ENCODE data around the gene NEGR1.
"Not testable (repeated sequence)": the region's sequence is repeated elsewhere in the genome, so short reads cannot be mapped to it uniquely, and the experiment has no call there.

The NEGR1 gene

DNA sequence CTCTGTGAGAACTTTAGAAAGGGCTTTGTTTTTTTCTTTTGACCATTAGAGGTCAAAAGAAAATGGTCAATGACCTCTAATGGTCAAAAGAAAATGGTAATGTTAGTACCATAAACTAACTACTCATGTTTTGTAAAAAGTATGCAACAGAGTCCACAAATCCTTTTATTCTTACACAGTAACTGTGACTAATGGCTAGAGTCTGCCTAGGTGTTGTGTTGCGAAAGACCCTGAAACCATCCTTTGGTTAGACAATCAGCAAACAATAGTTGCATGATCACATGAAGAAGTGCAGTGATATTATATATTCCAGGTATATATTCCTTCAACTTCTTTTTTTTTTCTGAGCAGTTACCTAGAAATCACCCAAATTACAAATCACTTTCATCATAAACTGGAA lies 40.9 kb downstream of the NEGR1 start:
- TF ChIP-seq, protein P1, sequence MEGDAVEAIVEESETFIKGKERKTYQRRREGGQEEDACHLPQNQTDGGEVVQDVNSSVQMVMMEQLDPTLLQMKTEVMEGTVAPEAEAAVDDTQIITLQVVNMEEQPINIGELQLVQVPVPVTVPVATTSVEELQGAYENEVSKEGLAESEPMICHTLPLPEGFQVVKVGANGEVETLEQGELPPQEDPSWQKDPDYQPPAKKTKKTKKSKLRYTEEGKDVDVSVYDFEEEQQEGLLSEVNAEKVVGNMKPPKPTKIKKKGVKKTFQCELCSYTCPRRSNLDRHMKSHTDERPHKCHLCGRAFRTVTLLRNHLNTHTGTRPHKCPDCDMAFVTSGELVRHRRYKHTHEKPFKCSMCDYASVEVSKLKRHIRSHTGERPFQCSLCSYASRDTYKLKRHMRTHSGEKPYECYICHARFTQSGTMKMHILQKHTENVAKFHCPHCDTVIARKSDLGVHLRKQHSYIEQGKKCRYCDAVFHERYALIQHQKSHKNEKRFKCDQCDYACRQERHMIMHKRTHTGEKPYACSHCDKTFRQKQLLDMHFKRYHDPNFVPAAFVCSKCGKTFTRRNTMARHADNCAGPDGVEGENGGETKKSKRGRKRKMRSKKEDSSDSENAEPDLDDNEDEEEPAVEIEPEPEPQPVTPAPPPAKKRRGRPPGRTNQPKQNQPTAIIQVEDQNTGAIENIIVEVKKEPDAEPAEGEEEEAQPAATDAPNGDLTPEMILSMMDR (IDR thresholded peaks at IDR 0.05; ENCODE audit: low read depth, low read length) = no peak
- no peak overlapping the region for H3K4me3 ChIP-seq (replicated peaks in 1 of 2; ENCODE audit: low read depth in 2 of 2, low read length in 2 of 2)
- DNase-seq (ENCODE audit: low read depth in 2 of 2) = peak in 1 of 2 donors; percentile 64

DNA sequence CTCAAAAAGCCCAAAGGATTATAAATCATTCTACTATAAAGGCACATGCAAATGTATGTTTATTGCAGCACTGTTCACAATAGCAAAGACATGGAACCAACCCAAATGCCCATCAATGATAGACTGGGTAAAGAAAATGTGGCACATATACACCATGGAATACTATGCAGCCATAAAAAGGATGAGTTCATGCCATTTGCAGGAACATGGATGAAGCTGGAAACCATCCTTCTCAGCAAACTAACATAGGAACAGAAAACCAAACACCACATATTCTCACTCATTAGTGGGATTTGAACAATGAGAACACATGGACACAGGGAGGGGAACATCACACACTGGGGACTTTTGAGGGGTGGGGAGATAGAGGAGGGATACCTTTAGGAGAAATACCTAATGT lies 46.4 kb downstream of the NEGR1 start:
- H3K4me3 ChIP-seq (replicated peaks in 1 of 2; ENCODE audit: low read depth in 2 of 2, low read length in 2 of 2); DNase-seq (ENCODE audit: low read depth in 2 of 2): not testable (repeated sequence)

DNA sequence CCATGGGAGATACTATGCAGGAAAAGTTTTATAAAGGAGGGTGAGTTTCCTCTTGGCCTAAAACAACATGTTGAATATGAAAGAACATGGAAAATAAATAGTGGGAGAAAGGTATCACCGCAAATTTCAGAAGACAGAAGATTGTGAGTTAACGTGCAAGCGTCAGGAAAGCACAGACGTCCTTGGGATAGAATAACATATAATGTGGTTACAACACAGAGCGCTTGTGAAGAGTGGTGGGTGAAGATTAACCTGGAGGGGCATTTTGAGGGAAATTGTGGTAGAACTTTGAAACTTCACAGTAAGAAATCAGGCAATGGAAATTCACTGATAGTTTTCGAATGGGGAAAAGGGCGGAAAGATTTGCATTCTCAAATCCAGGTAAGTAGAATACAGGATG lies 47.3 kb downstream of the NEGR1 start:
- DNase-seq (ENCODE audit: low read depth in 2 of 2) = no peak
- TF ChIP-seq, protein P1 (IDR thresholded peaks at IDR 0.05; ENCODE audit: low read depth, low read length) = no peak
- no peak overlapping the region for H3K4me3 ChIP-seq (replicated peaks in 1 of 2; ENCODE audit: low read depth in 2 of 2, low read length in 2 of 2)

DNA sequence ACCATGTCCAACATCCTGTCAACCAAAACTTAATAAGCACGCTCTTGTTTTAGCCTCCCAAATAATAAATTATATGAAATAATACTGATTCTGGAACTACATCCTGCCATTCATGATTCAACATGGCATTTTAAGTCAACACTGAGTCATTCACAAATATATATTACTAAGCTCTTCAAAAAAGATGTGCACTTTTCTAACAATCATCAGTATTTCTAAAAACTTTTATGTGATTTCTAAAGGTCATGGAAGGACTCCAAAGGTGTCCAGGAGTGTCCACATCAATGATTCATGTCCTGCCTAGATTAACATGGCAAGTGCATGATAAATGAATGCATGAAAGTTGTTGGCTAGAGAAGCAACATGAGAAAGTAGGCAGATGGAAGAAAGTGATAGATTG lies 51.6 kb downstream of the NEGR1 start:
- no peak overlapping the region for H3K4me3 ChIP-seq (replicated peaks in 1 of 2; ENCODE audit: low read depth in 2 of 2, low read length in 2 of 2)
- TF ChIP-seq, protein P1 (IDR thresholded peaks at IDR 0.05; ENCODE audit: low read depth, low read length) = no peak
- DNase-seq (ENCODE audit: low read depth in 2 of 2) = peak in 1 of 2 donors; percentile 59

DNA sequence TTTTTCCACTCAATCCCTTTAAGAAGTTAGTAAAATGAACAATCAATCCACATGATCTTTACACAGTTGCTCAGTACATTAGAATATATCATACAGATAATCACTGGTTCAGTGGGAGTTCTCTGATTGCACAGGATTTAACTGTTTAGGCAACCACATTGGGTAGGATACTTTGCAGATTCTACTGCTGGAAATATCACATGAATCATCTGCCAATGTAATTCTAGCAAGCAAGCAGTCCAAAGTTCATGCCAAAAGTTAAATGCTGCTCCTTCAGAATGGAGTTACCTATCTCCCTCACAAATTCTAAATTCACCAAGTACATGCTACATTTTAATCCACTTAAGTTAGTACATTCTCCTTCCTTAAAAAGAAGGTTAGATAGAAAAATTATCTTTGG lies 52.4 kb downstream of the NEGR1 start:
- DNase-seq (ENCODE audit: low read depth in 2 of 2) = peak; percentile 3 to 27
- TF ChIP-seq, protein P1 (IDR thresholded peaks at IDR 0.05; ENCODE audit: low read depth, low read length) = no peak
- no peak overlapping the region for H3K4me3 ChIP-seq (replicated peaks in 1 of 2; ENCODE audit: low read depth in 2 of 2, low read length in 2 of 2)

DNA sequence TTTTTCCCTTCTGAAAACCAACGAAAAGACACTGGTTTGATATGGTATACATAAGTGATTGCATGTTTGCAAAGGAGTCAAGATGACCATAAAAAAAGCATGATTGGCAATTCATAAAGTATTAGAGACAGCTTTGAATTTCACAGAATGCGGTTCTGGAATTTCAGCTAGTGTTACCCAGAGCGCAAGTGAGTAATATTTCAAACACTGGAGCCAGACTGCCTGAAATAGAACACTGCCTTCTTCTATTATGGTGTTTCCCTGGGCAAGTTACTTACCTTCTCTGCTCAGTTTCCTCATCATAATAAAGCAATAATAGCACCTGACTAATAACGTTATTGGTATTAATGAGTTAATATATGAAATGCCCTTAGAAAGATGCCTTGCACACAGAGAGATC lies 54.7 kb downstream of the NEGR1 start:
- H3K4me3 ChIP-seq (replicated peaks in 1 of 2; ENCODE audit: low read depth in 2 of 2, low read length in 2 of 2) = no peak overlapping the region
- DNase-seq (ENCODE audit: low read depth in 2 of 2) = no peak
- TF ChIP-seq, protein P1 (IDR thresholded peaks at IDR 0.05; ENCODE audit: low read depth, low read length) = no peak

DNA sequence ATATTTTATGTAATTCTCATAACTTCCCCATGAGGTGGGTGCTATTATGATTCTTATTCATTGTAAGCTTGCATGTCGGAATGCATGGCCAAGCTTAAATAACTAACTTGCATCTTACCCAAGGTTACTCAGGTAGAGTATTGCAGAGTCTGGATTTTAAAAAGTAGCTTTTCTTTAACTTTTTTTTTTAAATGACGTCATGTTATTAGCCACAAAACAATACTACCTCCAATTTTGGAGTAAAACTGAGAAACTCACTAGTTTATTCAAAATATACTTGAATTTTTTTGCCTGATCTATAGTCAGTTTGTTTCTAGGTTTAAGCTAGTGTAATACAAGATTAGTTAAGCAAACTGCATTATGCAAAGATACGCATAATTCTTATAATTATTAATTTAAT lies 57.8 kb downstream of the NEGR1 start:
- TF ChIP-seq, protein P1 (IDR thresholded peaks at IDR 0.05; ENCODE audit: low read depth, low read length) = no peak
- DNase-seq (ENCODE audit: low read depth in 2 of 2) = no peak
- no peak overlapping the region for H3K4me3 ChIP-seq (replicated peaks in 1 of 2; ENCODE audit: low read depth in 2 of 2, low read length in 2 of 2)

Measured in cardiac fibroblast (primary cell).